HG02885 (cell line): ENCODE measurements around the gene SPO11.

Experiments
- ATAC-seq: cut with Tn5 transposase; IDR thresholded peaks from one replicate; pipeline ENCODE4 v1.9.1; 2021; ENCODE audit warnings: mild to moderate bottlenecking; ENCODE audit not compliant: unreplicated experiment, poor library complexity

Gene SPO11

GRCh38 chr20:57309544-57310115 lies 20.0 kb upstream of the SPO11 start:
- ATAC-seq: no peak

GRCh38 chr20:57310821-57311514 lies 18.6 kb upstream of the SPO11 start:
- no peak for ATAC-seq

GRCh38 chr20:57312138-57312537 lies 17.5 kb upstream of the SPO11 start:
- ATAC-seq: no peak

- ATAC-seq: no peak
Observed at GRCh38 chr20:57313230-57313629, 16.4 kb upstream of the SPO11 start.

GRCh38 chr20:57313951-57314350 lies 15.7 kb upstream of the SPO11 start:
- ATAC-seq: no peak

- ATAC-seq: no peak
Observed at GRCh38 chr20:57315083-57315975, 14.3 kb upstream of the SPO11 start.

- ATAC-seq: no peak
Observed at GRCh38 chr20:57315976-57316480, 13.6 kb upstream of the SPO11 start.

GRCh38 chr20:57316795-57317201 lies 12.8 kb upstream of the SPO11 start:
- ATAC-seq: no peak

GRCh38 chr20:57317316-57317788 lies 12.3 kb upstream of the SPO11 start:
- no peak for ATAC-seq

- ATAC-seq: no peak
Observed at GRCh38 chr20:57317789-57318371, 11.7 kb upstream of the SPO11 start.

GRCh38 chr20:57319584-57319983 lies 10.0 kb upstream of the SPO11 start:
- no peak for ATAC-seq

GRCh38 chr20:57320358-57320757 lies 9.2 kb upstream of the SPO11 start:
- no peak for ATAC-seq

- no peak for ATAC-seq
Observed at GRCh38 chr20:57321142-57321541, 8.5 kb upstream of the SPO11 start.

- ATAC-seq: no peak
Observed at GRCh38 chr20:57322476-57322875, 7.1 kb upstream of the SPO11 start.

- ATAC-seq: no peak
Observed at GRCh38 chr20:57323034-57323433, 6.6 kb upstream of the SPO11 start.

- no peak for ATAC-seq
Observed at GRCh38 chr20:57325632-57326356, 3.8 kb upstream of the SPO11 start.

GRCh38 chr20:57326667-57327455 lies 2.7 kb upstream of the SPO11 start:
- ATAC-seq: no peak

GRCh38 chr20:57327820-57328219 lies 1.8 kb upstream of the SPO11 start:
- no peak for ATAC-seq

GRCh38 chr20:57330998-57331397 lies 1.4 kb downstream of the SPO11 start:
- ATAC-seq: no peak
